ENCODE data around the gene PHF21B.

The PHF21B gene

GRCh38 chr22:44955102-44955501, 54.7 kb downstream of the PHF21B start:
- DNase-seq, result no peak

GRCh38 chr22:44954149-44954548, 55.7 kb downstream of the PHF21B start:
- DNase-seq, result no peak

- no peak for DNase-seq
These were observed 56.7 kb downstream of the PHF21B start for GRCh38 chr22:44952863-44953746.

DNA sequence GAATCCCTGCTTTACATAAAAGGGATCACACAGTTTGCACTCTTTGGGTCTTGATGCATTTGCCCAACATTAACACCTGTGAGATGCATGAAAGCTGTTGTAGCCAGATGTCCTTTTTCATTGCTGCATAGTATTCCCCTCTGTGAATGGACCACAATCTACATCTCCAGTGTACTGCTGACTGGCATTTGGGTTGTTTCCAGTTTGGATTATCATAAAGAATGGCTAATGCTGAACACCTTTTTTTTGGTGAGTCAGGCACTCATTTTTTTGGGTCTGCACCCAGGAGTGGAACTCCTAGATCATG, 58.3 kb downstream of the PHF21B start:
- DNase-seq, result no peak

DNA sequence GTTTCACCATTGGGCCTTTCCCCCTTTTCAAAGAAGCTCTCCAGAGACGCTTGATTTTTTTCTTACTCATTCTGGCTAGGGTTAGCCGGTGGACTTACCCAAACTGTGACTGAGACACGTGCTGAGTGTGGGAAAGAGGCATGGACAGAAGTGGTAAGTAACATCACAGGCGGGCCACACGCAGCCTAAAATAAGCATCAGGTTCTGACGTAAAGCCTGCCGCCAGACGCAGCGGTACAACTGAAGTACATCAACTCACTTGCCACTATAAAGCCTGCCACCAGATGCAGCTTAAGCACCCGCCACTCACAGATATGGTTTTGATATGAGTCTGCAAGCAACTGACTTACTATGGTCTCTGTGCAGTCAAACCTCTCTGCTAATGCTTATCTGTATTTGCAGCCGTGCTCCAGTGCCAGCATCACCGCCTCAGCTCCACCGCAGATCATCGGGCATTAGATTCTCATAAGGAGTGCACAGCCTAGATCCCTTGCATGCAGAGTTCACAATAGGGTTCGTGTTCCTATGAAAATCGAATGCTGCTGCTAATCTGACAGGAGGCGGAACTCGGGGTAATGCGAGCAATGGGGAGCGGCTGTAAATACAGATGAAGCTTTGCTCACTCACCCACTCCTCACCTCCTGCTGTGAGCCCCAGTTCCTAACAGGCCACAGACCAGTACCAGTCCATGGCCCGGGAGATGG, 58.8 kb downstream of the PHF21B start:
- no peak for DNase-seq

GRCh38 chr22:44947846-44948245, 62.0 kb downstream of the PHF21B start:
- no peak for DNase-seq

- DNase-seq, result no peak
These were observed 62.8 kb downstream of the PHF21B start for GRCh38 chr22:44947049-44947448.

GRCh38 chr22:44944883-44945601, 64.8 kb downstream of the PHF21B start:
- no peak for DNase-seq

GRCh38 chr22:44943701-44944324, 66.0 kb downstream of the PHF21B start:
- no peak for DNase-seq

GRCh38 chr22:44942979-44943700, 66.7 kb downstream of the PHF21B start:
- DNase-seq, result no peak

- DNase-seq, result no peak
These were observed 67.7 kb downstream of the PHF21B start for GRCh38 chr22:44942056-44942455.

DNA sequence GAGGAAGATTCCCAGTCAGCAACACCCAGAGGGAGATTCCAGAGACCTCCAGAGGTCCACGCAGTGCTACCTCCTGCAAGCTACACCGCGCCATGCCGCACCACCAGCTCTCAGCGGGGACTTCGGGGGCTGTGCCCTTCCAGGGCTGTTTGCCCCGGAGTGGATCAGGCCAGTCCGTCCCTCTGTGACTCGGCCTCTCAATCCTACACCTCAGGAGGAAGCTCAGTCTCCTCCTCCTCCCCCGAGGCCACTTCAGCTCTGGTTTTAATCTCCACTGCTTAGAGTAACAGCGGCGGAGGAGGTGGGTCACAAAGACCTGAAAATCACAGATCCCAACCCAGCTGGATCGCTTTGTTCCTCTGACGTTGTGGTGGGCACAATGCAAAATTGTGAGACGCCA, 68.6 kb downstream of the PHF21B start:
- no peak for DNase-seq

DNA sequence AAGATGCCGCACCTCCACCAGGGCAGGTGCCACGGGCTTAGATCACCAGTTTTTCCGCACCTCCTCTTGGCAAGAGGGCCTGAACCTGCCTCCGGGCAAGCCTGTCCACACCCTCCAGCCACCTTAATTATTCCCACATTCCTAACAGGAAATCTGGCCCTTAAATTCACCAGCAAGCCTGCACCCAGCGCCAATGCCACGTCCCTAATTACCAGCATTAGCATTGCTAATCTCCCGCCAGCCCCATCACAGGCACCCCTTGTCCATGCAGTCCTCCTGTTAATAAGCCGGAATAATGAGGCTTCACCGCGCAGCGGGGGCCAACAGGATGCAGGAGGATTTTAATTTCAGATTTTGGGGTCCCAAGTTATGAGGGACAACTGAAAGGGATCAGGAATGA, 69.7 kb downstream of the PHF21B start:
- DNase-seq, result no peak

GRCh38 chr22:44939451-44939850, 70.4 kb downstream of the PHF21B start:
- no peak for DNase-seq

DNA sequence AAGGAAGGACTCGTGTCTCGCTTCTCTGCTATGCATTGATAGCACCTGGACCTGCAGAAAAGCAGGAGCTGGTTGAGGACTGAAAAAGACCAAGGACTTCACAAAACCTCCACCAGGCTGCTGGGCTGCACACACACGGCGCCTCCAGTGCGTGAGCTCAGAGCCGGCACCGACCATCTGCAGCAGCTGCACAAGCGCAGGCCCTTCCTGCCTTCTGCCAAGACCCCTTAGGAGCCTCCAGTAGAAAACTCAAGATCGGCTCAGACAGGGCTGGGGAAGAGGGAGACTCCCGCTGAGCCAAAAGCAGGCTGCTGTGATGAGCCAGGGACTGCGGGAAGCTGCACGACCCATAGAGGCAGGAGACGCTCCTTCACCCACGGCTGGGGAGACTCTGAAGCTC, 70.9 kb downstream of the PHF21B start:
- DNase-seq, result no peak

- no peak for DNase-seq
These were observed 72.6 kb downstream of the PHF21B start for GRCh38 chr22:44937216-44937615.

DNA sequence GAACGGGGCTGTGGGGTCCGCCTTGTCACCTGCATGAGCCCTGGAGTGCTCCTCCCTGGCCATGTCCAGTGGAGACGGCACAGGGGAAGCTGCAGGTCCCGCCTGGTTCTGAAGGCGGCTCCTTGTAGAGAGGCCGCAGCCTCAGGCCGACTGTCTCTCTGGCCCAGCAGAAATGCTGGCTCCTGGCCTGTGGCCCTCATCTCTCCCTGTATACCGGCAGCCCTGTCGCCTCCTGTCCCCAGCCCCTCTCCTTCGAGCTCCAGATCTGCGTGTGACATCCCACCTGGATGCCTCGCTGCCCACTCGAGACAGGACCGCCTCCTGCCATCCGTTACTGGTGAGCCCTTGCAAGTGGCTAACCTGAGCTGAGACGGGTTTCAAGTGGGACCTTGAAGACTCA, 73.6 kb downstream of the PHF21B start:
- no peak for DNase-seq

- no peak for DNase-seq
These were observed 74.1 kb downstream of the PHF21B start for GRCh38 chr22:44935724-44936123.

DNA sequence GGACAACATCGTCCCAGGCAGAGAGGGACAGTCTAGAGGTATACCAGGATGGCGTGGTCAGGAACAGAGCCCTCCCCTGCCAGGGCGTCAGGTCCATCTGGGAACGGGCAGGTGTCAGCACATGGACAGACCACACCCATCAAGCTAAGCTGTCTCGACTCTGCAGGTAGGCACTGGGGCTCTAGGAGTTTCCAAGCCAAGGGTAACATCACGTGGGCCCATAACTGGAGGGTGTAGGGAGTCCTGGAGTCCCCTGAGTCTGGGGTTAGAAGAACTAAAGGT, 75.4 kb downstream of the PHF21B start:
- DNase-seq, result no peak

- DNase-seq, result no peak
These were observed 75.9 kb downstream of the PHF21B start for GRCh38 chr22:44933666-44934453.

GRCh38 chr22:44932493-44932892, 77.3 kb downstream of the PHF21B start:
- DNase-seq, result no peak

DNA sequence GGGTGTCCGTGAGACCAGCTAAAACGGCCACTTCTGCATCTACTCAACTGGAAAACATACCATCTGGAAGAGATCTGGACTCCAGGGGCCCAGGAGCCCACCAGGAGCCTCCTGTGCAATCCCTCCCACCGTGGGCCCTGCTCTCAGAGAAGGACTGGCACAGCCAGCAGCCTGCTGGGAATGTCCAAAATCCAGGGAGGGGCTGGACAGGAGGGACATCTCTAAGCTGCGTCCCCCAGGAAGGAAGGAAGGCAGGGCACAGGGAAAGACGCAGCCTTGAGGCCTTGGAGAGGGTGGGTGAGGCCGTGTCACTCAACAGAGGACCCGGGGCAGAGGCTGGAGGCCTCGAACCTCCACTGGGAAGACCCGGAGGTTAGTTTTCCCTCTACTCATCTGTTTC, 78.0 kb downstream of the PHF21B start:
- no peak for DNase-seq
